HG03565 (cell line): Measurements from ENCODE around the gene SMS.
A peak's percentile ranks its signal among the peaks of the same experiment; 100 is the strongest.

Experiments used
- ATAC-seq: cut with Tn5 transposase; IDR thresholded peaks from one replicate; pipeline ENCODE4 v1.9.1; 2021; ENCODE audit warnings: mild to moderate bottlenecking, moderate library complexity; ENCODE audit not compliant: unreplicated experiment

Gene SMS

DNA sequence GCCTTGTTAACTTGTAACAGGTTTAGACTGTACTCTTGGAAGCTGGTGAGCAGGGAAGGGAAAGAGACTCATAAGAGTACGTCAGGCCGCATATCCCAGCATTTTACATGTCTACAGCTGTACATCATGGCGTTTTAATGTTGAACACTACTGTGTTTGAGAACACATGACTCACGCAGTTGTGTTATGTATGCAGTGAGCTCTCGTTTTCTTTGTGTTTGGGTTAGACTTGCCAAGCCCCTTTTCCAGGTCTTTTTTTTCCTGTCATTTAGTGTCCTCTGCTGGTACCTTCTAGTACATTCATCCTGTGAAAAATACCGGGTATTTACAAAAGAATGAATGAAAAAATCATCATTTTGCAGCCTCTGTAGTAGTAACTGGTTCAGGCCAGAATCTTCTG is 35.3 kb downstream of the SMS start:
- ATAC-seq: no peak

DNA sequence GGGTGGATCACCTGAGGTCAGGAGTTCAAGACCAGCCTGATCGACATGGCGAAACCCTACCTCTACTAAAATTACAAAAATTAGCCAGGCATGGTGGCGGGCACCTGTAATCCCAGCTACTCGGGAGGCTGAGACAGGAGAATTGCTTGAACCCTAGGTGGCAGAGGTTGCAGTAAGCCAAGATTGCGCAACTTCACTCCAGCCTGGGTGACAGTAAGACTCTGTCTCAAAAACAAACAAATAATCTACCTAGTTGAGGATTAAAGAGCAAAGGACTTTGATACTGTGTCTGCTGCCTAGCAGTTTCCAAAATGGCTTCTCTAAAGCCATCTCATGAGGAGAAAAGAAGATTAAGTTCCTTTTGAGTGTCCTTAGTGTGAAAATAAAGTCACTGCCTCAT is 37.8 kb downstream of the SMS start:
- ATAC-seq: no peak

DNA sequence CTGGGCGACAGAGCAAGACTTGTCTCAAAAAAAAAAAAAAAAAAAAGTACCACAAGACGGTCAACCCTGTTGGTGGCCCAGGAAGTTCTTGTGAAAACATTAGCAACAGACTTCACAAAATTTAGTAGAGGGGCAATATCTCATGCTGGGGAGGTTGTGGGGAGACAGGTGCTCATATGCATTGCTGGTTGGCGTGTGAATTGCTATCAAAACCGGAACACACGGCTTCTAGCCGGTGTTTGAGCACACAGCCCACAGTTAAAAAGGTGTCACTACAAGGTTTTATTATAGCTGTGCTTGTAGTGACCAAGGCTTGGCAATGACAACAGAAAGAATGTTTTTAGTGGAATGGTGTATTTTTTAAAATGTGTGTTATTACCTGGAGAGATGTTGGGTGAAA is 41.8 kb downstream of the SMS start:
- no peak for ATAC-seq

DNA sequence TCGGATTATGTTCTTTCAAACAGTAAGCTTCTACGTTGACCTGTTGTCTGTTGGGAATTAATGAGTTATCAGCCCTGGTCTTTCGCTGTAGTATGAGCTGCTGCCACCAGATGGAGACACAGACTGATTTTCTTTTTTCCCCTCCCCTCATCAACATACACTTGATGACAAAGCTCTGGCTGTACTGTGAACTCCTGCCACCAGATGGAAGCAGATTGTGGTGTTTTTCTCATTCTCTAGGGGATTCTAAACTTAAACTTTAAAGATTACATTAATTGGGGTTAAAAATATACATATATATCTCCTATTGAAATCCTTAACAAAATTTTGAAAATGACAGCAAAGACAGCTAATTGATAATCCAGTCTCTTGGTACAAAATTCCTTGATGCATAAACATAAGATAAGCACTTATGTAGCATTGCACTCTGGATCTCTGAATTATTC is 44.8 kb downstream of the SMS start:
- peak; percentile 72 for ATAC-seq

DNA sequence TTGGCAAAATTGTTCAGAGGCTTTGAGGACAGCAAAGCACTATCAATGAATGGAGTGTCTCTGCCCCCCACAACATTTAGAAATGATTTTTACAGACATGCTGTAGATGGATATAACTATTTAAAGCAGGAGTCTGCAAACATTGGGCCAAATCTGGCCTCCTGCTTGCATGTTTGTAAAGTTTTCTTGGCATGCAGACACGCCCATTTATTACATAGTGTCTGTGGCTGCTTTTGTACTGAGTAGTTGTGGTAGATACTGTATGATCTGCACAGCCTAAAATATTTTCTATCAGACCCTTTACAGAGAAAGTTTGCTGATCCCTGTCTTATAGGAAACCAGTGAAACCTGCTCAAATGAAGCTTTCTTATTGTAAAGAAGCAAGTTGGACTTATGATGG is 46.1 kb downstream of the SMS start:
- ATAC-seq: no peak

DNA sequence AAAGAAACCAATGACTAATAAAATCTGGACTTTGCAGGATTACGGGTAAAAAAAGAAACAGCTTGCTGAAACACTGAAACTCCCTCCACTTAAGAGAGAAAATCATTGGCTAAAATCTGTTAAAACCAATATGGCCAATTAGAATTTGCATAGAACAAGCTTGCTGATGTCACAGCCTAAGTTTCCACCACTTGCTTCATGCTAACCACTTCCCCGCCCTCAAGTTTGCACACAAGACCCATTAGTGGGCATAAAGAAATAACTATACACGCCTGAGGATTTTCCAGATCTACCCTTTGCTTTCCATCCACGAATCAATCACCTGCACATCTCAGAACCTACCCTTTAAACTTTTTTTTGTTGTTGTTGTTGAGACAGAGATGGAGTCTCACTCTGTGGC is 48.9 kb downstream of the SMS start:
- no peak for ATAC-seq

DNA sequence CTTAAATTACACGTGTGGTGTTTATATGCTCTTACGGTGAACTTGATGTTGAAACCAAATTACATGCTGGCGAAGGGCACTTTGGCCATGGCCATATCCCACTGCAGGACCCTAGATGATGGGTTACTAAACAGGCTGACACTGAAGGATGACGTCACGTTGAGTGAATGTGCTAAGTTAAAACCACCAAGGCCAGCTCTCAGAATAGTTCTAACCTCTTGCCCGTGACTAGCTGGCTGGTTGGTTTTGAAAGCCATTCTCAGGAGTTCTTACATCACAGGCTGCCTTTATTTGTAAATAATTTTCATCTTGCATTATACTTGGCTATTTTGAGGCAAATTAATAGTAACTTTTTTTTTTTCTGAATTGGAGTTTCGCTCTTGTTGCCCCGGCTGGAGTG is 50.3 kb downstream of the SMS start:
- ATAC-seq: no peak

DNA sequence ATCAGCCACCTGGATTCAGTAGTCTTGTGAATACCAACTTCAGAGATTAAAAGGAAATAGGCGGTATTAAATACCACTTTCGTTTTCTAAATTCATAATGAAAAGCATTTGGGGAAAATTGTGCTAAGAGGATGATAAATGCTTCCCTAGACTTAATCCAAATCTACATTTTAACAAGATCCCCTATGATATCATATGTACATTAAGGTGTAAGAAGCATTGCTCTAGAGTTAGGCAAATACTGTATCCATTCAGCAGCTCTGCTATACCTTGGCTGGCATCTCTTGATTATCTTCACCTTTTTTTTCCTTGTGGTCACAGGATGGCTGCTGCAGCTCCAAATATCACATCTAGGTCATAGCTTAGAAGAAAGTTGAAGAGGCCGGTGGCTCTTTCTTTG is 51.0 kb downstream of the SMS start:
- no peak for ATAC-seq

DNA sequence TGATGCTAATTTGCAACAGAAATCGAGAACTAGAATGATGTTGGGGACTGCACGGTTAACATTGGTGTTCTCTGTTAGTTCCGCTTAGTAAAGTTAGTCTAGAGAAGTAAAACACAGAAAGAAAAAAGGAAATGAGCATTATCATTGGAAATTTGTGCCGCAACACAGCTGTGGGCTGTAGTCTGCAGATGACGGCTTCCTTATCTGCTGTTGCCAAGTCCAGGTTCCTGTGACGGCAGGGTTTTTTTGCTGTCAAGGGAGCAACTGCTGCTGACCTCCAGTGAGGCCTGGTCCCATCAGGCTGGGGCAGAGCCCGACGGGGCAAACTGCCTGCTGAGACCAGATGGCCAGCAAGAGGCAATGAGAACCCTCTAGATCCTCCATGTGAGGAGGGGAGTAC is 52.8 kb downstream of the SMS start:
- peak; percentile 92 for ATAC-seq

DNA sequence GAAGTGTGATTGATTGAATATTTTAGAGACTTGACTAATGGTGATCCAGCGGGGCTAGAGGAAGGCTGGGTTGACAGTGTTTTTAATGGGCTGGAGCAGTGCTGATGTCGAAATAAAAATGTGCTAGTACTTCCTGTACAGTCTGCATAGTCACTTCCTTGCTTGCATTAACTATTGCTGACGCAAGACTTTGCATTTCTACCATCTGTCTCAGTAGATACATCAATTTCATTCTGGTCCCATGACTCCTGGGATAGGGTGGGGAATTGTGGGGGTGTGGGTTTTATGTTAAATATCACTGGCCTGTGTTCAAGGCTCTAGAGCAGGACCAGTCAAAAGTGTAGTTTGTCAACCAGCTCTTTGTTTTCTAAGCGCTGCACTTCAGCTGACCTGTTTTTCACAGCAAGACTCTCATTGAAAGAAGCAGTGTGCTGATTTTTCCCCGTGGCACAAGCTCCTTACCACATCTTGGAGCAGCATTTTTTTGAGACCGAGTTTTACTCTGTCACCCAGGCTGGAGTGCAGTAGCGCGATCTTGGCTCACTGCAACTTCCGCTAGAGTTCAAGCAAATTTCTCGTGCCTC is 56.5 kb downstream of the SMS start:
- no peak for ATAC-seq

DNA sequence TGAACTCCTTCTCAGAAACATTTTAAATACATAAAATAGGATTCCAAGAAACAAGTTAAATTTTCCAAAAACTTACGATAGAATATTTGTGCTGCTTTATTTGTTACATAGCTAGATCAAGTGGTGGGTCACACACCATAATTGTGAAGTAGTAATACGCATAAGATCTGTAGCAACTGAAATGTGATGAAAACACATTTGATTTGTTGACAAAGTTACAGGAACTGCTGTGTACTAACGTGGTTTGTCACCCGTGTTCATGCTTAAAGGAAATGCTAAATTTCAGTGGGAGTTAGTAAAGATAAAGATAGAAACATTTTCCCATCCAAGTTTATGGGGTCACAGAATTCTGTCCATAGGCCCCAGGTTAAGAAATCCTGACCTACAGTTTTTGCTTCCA is 57.5 kb downstream of the SMS start:
- no peak for ATAC-seq

DNA sequence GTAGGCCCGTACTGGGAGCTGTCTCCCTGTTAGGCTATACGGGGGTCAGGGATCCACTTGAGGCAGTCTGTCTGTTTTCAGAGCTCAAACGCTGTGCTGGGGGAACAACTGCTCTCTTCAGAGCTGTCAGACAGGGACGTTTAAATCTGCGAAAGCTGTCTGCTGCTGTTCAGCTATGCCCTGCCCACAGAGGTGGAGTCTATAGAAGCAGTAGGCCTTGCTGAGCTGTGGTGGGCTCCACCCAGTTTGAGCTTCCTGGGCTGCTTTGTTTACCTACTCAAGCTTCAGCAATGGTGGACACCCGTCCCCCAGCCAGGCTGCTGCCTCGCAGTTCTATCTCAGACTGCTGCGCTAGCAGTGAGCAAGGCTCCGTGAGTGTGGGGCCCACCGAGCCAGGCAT is 64.4 kb downstream of the SMS start:
- no peak for ATAC-seq

DNA sequence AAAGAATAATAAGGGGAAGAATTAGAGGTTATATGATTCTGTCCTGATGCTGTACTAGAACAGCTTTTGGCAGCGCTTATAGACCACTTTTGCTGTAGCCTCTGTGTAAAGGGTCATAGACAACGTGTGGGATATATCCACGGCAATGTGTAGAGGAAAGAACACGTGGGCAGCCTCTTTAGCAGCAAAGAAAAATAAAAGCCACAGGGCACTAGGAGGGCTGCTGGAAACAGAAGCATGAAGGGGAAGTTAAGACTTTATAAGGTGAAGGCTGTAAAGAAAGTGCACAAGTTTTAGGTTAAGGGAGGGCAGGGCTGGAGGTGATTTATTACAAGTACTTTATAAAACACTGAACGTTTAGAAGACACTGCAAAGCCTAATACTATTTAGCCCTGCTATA is 71.5 kb downstream of the SMS start:
- ATAC-seq: no peak

DNA sequence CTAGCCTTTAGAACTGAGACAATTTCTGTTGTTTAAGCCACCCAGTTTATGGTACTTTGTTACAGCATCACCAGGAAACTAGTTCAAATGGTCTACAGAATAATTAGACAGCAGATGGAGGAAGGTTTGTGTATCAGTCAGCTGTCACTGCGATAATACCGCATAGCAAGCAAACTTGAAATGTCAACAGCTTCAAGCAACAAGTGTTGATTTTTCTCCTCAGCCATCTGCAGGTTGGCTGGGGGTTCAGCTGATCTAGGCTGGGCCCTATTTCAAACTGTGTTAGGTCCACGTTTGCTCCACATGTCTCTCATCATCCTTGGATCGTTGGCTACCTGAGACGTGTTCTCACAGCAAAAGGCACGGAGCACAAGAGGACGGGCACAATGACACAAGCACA is 72.4 kb downstream of the SMS start:
- ATAC-seq: no peak

DNA sequence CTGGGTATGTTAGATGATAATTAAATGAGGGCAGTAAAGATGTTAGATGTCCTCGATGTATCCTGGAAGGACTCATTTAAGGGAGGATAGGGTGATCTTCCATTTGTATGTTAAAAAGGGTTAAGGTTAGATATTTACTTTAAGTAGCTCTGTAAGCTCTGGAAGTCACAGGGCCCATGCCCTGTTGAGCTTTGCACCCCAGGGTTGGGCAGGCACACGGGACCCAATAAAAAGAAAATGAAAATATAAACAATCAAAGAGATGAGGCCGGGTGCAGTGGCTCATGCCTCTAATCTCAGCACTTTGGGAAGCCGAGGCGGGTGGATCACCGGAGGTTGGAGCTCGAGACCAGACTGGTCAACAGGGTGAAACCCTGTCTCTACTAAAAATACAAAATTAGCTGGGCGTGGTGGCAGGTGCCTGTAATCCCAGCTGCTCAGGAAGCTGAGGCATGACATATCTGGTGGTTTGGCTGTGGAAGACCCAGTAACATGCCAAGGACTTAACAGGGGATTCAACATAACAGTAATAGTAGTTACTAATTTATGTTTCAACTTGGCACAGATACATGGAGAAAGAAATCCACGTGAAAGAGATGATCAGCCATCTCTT is 74.7 kb downstream of the SMS start:
- ATAC-seq: no peak

DNA sequence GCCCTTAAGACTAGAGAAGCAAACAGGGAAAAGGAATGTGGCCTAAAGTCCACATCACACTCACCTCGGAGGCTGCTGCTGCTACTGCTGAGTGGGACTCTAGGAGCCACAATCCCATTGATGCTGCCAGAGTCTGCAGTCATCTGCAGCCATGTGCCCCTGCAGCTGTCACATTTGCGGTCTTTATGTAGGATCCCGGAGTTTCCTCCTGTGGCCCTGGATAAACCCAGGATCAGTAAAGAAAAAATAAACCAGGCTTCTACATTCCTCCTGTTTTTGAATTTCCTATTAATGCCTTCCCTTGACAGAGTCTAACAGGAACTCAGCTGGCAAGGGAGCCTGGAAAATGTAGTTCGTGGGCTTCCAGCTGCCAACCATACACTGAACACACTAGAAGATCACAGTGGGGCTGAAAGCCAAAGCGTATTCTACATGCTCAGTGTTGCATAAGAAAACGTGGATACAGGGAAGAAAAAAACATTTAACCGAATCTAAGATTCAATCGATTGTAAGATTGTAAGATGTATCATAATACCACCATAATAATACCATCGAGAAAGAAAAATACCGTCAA is 81.3 kb downstream of the SMS start:
- ATAC-seq: no peak

DNA sequence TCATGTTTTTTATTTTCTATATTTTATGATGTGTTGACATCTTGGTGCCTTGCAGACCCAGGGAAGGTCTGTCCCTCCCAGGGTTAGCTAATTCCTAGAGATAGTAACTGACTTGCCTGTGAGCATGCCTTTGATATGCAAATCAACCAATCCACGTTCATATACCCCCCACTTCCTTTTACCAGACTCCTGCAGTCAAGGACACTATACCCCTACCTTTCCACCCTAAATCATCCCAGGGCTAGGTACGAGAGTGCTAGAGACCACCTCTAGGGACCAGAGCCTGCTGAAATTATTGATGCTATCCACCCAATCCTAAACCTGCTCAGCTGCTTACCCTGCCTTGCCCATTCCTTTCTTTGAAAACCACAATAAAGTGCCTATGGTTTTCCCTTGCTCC is 84.1 kb downstream of the SMS start:
- no peak for ATAC-seq

DNA sequence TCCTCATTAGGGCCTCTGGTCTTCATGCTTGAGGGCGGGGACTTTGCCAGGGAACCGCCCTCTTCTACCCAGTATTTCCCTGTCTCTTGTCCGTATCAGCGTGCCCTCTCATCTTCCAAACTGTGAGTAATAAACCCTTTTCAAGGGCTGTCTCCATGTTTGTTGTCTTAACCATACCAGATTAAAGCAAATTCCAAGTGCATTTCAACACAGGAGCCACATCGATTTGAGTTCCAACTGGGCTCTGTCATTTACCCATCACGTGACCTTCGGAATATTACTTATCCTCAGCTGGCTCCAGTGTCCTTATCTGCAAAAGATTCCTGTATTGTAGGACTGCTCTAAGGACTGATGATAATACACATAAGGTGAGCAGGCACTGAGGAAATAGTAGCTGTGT is 85.2 kb downstream of the SMS start:
- no peak for ATAC-seq

DNA sequence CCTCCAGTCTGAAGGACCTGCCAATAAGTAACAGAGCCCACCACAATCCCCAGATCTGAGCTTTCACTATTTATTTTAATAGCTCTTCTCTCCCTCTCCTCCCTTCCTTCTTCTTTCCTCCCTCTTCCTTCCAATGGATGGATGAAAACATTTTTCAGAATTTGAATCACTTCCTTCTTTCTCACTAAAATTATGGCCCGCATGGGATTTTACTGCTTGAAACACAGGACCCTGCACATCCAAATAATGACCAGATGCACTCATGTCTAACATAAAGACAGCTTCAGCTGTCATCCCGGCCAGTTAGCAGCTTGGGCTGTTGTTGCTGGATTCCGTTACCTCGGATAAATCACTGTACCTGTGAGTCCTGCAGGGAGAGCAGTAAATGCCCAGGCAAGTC is 86.2 kb downstream of the SMS start:
- ATAC-seq: no peak

DNA sequence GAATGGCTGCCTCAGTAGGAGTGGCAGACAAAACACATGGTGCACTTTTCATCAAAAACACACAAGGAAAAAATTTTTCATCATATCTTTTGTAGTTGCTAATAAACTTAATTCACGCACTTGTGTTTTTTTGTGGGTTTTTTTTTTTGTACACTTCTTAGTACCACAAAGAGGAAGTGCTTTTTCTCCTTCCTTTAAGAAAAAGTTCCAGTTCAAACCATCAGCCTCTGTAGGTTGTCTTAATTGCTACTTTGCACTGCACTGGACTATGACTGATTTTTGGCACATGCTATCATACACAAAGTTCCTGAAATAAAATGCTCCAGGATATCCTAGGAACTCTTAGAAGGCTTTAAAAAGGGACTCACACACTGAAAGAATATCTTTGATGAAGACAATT is 91.6 kb downstream of the SMS start, which contains the start of gene PHEX:
PHEX (plus strand) TSS at position 242 of the 400 bp plus-strand sequence. CDS start 681 bp downstream, outside the sequence.
- no peak for ATAC-seq

DNA sequence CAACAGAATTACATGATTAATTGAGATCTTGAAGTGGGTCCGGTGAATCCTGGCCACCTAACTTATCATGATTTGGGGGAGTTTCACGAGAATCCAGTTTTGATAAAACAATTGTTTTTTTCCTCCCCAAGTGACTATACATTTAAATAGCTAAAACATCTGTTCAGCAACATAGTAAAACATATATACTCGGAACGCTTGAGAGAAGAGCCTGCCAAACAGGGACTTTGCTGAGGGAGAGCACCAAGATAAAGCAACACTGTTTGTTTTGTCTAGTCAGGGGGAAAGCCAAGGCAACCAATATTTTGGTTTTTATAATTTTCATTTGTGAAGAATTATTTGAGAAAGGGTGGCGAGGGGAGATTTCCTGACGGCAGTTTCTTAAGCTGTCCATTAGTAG is 92.0 kb downstream of the SMS start:
- no peak for ATAC-seq

DNA sequence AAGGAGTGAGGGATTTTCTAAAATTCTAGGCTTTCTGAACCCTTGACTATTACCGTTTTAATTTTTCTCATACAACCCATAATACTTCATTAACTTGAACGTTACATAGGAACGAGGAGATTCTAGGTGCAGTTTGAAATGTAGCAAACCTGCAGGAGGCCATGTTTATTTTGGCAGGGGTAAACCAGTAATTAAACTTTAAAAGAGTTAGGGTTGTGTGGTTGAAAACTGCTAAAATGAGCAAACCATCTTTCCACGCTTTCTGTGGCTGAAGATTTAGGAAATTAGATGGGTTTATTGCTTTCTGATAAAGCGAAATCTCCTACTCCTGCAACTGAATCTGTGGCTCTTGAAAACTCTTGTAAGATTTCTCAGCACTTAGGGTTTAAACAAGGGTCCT is 93.3 kb downstream of the SMS start:
- no peak for ATAC-seq

DNA sequence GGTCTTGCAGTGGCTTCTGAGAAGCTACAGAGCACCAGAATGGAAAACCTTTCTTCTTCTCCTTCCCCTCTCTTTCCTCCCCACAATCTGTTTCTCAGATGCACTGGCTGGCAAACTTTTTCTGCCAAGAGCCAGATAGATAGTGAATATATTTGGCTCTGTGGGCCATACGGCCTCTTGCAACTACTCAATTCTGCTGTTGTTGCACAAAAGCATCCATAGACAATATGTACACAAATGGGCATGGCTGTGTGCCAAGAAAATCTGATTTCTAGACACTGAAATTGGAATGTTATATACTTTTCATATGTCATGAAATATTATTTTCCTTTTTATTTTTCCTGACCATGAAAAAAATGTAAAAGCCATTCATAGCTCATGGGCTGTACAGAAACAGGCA is 94.7 kb downstream of the SMS start:
- ATAC-seq: no peak
